GM12878 (cell line): ENCODE measurements around the gene ATG5.

Experiments used
- BRCA1 ChIP-seq: IDR thresholded peaks from 2 replicates; pipeline ENCODE4 v1.6.1; 2011; ENCODE audit warnings: low read depth, low read length, improper control_type of control experiment
- EZH2 ChIP-seq: IDR thresholded peaks from 2 replicates; pipeline ENCODE4 v1.6.1; 2012; ENCODE audit warnings: low read depth, mild to moderate bottlenecking, control low read depth, inconsistent platforms, low read length, borderline replicate concordance; ENCODE audit not compliant: control insufficient read depth
- HCFC1 ChIP-seq: fragments of 150-350 bp; IDR thresholded peaks from 2 replicates; pipeline ENCODE4 v1.6.1; 2014; ENCODE audit warnings: low read length
- KDM1A ChIP-seq: fragments of 200-600 bp; sonication (generic); IDR thresholded peaks from 2 replicates; pipeline ENCODE4 v1.6.1; 2016; ENCODE audit warnings: borderline replicate concordance
- MLLT1 ChIP-seq: fragments of 450-650 bp; IDR thresholded peaks from 2 replicates; pipeline ENCODE4 v1.6.1; 2016; ENCODE audit warnings: mild to moderate bottlenecking
- NR2F1 ChIP-seq: fragments of 450-650 bp; conservative IDR thresholded peaks from 2 replicates; pipeline ENCODE4 v1.6.1; 2017; ENCODE audit warnings: mild to moderate bottlenecking
- POLR2A ChIP-seq: IDR thresholded peaks from 2 replicates; pipeline ENCODE4 v1.6.1; 2011; ENCODE audit warnings: low read depth, mild to moderate bottlenecking, low read length
- RB1 ChIP-seq: fragments of 450-650 bp; formaldehyde crosslinking; IDR thresholded peaks from 2 replicates; pipeline ENCODE4 v1.6.1; 2017; ENCODE audit warnings: mild to moderate bottlenecking, borderline replicate concordance
- SRF ChIP-seq, 2 experiments: IDR thresholded peaks; 2 replicates each; pipeline ENCODE4 v1.6.1; 2011; ENCODE audit warnings: low read depth in 2 of 2, low read length in 2 of 2, mild to moderate bottlenecking in 1 of 2, moderate library complexity in 1 of 2
- TAF1 ChIP-seq: IDR thresholded peaks from 2 replicates; pipeline ENCODE4 v1.6.1; 2011; ENCODE audit warnings: mild to moderate bottlenecking, low read depth, low read length, borderline replicate concordance
- TF ChIP-seq, protein P1 (sequence below), 3 experiments: IDR thresholded peaks in 2 of 3; conservative IDR thresholded peaks in 1 of 3; 2 replicates each; pipeline ENCODE4 v1.5.1; 2011; ENCODE audit warnings: low read depth in 3 of 3, low read length in 3 of 3, mild to moderate bottlenecking in 3 of 3, control low read depth in 2 of 3, moderate library complexity in 2 of 3, inconsistent platforms in 1 of 3, mixed read lengths in 1 of 3; ENCODE audit not compliant: control insufficient read depth in 2 of 3, insufficient read depth in 1 of 3; ENCODE audit errors: extremely low read depth in 1 of 3

DNA sequence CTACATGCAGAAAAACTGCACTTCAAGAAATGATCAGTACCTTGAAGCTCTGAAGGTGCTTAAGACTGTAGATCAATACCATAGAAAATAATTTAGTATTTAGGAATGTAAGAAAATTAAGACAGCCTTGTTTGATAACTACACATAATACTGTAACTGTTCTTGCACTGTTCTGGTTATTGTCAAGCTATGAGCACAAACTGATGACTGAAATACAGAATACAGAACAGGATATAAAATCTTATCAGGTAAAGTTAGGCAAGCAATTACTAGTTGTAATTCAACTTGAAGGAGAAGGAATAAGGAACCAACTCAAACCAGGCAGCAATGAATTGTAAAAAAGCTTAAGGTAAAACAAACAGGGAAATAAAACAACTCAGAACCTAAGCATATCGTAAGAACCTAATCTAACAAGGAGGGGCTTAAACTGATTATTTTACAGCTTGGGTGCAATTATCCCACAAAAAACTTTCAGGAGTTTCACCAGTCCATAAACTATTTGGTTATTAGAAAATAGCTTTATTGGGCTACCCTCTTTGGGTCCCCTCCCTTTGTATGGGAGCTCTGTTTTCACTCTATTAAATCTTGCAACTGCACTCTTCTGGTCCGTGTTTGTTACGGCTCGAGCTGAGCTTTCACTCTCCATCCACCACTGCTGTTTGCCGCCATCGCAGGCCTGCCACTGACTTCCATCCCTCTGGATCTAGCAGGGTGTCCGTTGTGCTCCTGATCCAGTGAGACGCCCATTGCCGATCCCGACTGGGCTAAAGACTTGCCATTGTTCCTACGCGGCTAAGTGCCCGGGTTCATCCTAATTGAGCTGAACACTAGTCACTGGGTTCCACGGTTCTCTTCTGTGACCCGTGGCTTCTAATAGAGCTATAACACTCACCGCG is 97.7 kb downstream of the ATG5 start:
- TF ChIP-seq POLR2A: no peak
- TF ChIP-seq HCFC1: no peak
- TF ChIP-seq, protein P1, sequence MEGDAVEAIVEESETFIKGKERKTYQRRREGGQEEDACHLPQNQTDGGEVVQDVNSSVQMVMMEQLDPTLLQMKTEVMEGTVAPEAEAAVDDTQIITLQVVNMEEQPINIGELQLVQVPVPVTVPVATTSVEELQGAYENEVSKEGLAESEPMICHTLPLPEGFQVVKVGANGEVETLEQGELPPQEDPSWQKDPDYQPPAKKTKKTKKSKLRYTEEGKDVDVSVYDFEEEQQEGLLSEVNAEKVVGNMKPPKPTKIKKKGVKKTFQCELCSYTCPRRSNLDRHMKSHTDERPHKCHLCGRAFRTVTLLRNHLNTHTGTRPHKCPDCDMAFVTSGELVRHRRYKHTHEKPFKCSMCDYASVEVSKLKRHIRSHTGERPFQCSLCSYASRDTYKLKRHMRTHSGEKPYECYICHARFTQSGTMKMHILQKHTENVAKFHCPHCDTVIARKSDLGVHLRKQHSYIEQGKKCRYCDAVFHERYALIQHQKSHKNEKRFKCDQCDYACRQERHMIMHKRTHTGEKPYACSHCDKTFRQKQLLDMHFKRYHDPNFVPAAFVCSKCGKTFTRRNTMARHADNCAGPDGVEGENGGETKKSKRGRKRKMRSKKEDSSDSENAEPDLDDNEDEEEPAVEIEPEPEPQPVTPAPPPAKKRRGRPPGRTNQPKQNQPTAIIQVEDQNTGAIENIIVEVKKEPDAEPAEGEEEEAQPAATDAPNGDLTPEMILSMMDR (IDR thresholded peaks at IDR 0.05 in 2 of 3, conservative IDR thresholded peaks at IDR 0.05 in 1 of 3; ENCODE audit: control insufficient read depth in 2 of 3, extremely low read depth in 1 of 3, insufficient read depth in 1 of 3, low read depth in 3 of 3, low read length in 3 of 3): no peak
- TF ChIP-seq RB1: no peak
- TF ChIP-seq BRCA1: no peak
- no peak for TF ChIP-seq KDM1A
- TF ChIP-seq NR2F1: no peak
- no peak for TF ChIP-seq MLLT1
- no peak for TF ChIP-seq TAF1
- TF ChIP-seq EZH2: no peak
- no peak for TF ChIP-seq SRF (IDR thresholded peaks at IDR 0.05; ENCODE audit: low read depth in 2 of 2, low read length in 2 of 2)
